M059J (cell line): ENCODE data around the gene BAZ1A. TPM values are rescaled to one million over a fixed set of nuclear protein-coding genes. Genes with fewer than 3 reads are reported as not detected.

Experiments
- DNase-seq: peaks from one replicate; pipeline ENCODE4 v3.0.0-alpha.2; 2012; ENCODE audit warnings: low read depth
- total RNA-seq: library from RNA; depleted of rRNA; stranded (reverse); fragments of >200 nt; shearing (Covaris generic); gene quantifications from 2 replicates; pipeline ENCODE4 v1.2.3, GENCODE V29; 2014; rRNA removed

The BAZ1A gene
- total RNA-seq, 1 experiment from 2014 or later, result 39.6 TPM

GRCh38 chr14:34721129-34721528 is 154.0 kb downstream of the BAZ1A start:
- no peak for DNase-seq

- DNase-seq, result peak; percentile 75
These were observed 156.3 kb downstream of the BAZ1A start for GRCh38 chr14:34718750-34719304.

- DNase-seq, result no peak
These were observed 159.9 kb downstream of the BAZ1A start for GRCh38 chr14:34715127-34715863.

DNA sequence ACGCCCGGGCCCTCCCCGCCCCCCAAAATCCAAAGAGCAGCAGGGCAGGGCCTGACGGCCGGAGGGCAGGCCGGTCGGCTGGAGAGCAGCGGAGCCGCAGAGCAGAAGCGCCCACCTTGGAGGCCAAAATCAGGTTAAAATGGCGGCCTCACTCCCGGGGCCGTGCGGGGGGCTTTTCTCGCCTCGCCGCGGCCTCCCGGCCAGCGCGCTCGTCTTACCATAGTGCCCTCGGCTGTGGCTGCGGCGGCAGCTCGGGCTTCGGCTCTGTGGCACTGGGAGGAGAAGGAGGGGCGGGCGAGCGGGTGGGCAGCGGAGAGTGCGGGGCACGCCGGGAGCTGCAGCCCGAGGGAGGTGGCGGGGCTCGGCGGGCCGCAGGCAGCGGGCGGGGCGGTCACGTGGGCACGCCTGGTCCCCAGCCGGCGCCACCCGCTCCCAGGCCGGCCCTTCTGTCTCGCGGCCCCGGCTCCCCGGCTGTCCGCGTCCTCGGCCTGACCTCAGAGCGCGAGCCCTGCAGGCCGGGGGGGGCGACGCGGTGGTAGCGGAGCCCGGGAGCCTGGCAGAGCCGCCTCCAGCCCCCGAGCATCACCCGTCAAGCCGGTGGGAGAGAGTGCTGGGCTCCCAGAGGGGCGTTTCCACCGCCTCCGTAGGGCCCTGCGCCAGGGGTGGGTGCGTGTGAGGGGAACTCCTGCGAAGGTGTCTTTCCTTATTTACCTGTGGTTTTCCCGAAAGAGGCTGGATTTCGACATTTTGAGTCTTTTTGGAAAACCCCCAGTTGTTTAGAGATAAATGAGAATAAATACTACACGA is 160.6 kb downstream of the BAZ1A start, which contains the start of gene CFL2:
CFL2 (minus strand) TSS at position 274 of the 807 bp plus-strand sequence; CDS start at position 221, 53 bp downstream.
- DNase-seq, result peak; percentile 77

DNA sequence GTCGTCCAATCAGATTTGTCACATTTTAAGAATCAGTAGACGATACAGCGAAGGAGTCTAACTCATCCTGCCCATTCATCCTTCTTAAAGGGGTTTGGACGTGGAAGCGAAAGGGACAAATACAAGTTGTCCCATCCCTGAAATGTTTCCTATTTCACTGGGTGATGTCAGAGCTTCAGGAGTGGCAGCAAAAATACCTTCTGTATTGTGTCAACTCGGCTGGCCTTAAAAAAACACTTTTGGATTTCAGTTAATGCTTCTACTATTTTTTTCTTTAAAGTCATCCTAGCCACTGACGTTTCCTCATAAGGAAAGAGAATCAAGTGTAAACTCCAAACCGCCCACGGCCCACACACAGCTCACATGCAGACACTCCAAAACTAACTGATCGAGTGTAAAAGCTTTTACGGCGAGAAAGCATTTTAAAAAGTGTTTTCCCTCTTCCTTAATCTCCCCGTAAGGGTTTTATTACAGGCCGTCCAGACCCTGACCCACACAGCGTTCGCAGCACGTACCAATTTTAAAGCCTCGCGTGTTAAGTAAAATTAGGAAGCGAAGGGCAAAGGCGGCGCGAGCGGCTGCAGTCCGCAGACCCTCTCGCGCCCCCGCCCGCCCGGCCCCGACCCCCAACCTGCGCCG is 161.4 kb downstream of the BAZ1A start:
- peak; percentile 85 for DNase-seq

- no peak for DNase-seq
These were observed 162.0 kb downstream of the BAZ1A start for GRCh38 chr14:34713122-34713680.

GRCh38 chr14:34711796-34712712 is 163.1 kb downstream of the BAZ1A start:
- DNase-seq, result no peak

- peak; percentile 79 for DNase-seq
These were observed 164.0 kb downstream of the BAZ1A start for GRCh38 chr14:34711169-34711568.

DNA sequence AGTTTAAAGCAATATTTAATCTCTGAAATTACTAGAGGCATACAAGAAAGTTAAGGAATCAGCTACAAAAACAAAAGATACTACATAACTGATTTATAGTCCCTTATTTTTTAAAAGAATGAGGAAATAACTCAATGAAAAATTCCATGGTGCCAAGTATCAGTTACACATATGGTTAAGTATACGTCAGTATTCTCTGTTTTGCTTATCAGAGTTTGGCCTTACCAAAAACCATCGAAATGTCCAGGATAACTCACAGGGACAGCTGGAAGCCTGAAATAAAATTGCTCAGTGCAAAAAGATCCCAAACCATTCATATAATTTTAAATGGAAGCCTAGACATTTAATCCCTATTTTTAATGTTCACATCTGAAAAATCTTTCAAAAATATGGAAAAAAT is 164.4 kb downstream of the BAZ1A start:
- DNase-seq, result no peak

- no peak for DNase-seq
These were observed 165.2 kb downstream of the BAZ1A start for GRCh38 chr14:34710006-34710405.

DNA sequence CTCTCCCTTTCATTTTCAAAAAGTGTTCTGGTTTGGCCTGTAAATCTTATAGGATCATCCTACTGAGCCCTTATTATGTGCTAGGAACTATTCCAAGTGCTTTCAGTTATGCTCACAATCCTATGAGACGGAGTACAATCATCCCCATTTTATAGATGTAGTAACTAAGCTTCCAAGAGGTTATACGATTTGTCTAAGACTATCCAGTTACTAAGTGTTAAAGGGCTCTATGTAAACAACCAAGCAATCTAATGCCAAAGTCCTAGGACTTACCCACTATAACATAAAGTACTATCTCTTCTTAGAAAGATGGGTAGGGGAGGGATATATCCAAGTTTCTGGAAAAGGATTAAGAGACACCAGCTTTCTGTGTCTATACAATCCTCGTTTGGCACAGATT is 167.4 kb downstream of the BAZ1A start:
- no peak for DNase-seq

Other genes starting within 250 kb of the BAZ1A start
- 188 and 396 TPM in 2 replicates for gene SNX6, start 245.2 kb downstream of the BAZ1A start, total RNA-seq
- gene CFL2, start 160.8 kb downstream of the BAZ1A start, total RNA-seq, result 124 and 164 TPM in 2 replicates
- 96.2 and 110 TPM in 2 replicates for gene SRP54, start 107.6 kb upstream of the BAZ1A start, total RNA-seq
- gene FAM177A1, start 170.9 kb upstream of the BAZ1A start, total RNA-seq, result 40.6 and 49.9 TPM in 2 replicates
- gene PPP2R3C, start 246.6 kb upstream of the BAZ1A start, total RNA-seq, result 20.6 and 23.7 TPM in 2 replicates
- 38.2 and 54.3 TPM in 2 replicates for gene PRORP, start 247.2 kb upstream of the BAZ1A start, total RNA-seq